AG10803 (cell line): ENCODE results near the gene PSMB8.

Source experiments
- DNase-seq: peaks from one replicate; pipeline ENCODE4 v3.0.0; 2010; ENCODE audit warnings: low read depth
- H3K4me3 ChIP-seq: 2 replicates; pipeline ENCODE4 v1.5.1; 2011; ENCODE audit warnings: mild to moderate bottlenecking, low read length, control low read depth
- CTCF ChIP-seq: conservative IDR thresholded peaks from 2 replicates; pipeline ENCODE4 v1.5.1; 2011; ENCODE audit warnings: mild to moderate bottlenecking, low read length, control low read depth, inconsistent platforms

PSMB8 gene

GRCh38 chr6:32857156-32857891 lies 13.5 kb upstream of the PSMB8 start:
- H3K4me3 ChIP-seq = no peak overlapping the region
- DNase-seq = no peak
- TF ChIP-seq CTCF = no peak

- DNase-seq = no peak
- no peak overlapping the region for H3K4me3 ChIP-seq
- TF ChIP-seq CTCF = no peak
These were observed 11.8 kb upstream of the PSMB8 start for GRCh38 chr6:32855467-32856174.

GRCh38 chr6:32854376-32855178 lies 10.7 kb upstream of the PSMB8 start:
- no peak for TF ChIP-seq CTCF
- DNase-seq = peak; percentile 25
- peak overlapping the region; percentile 89 for H3K4me3 ChIP-seq

- peak; percentile 58 for TF ChIP-seq CTCF
- peak; percentile 90 for DNase-seq
- peak within 1 kb of the TSS; percentile 89 for H3K4me3 ChIP-seq
These were observed 9.9 kb upstream of the PSMB8 start, which contains the start of the genes PSMB9 and TAP1 for GRCh38 chr6:32853541-32854375. TSS of gene PSMB9 (plus strand) at chr6:32854192. CDS start at chr6:32854230, 38 bp downstream. TSS of gene TAP1 (minus strand) at chr6:32853704. CDS start at chr6:32853636, 68 bp downstream.

GRCh38 chr6:32852844-32853540 lies 9.1 kb upstream of the PSMB8 start:
- peak; percentile 31 for DNase-seq

More at GRCh38 chr6:32852844-32853540, 9.1 kb upstream of the PSMB8 start:
- H3K4me3 ChIP-seq = peak overlapping the region; percentile 89
- no peak for TF ChIP-seq CTCF
